Measurements from ENCODE around the gene HTATSF1. TPM values are rescaled to one million over a fixed set of nuclear protein-coding genes. Genes with fewer than 3 reads are reported as not detected.

Gene HTATSF1
- total and polyA plus RNA-seq, 2 donors (not counting 1 experiment from before 2014, with no cell fraction given) = 1.0 to 18.7 TPM

- H3K9me3 Mint-ChIP-seq (ENCODE audit: insufficient read depth) = no peaks in the 10 kb centered on the region
- TF ChIP-seq CTCF (IDR thresholded peaks at IDR 0.05) (no peak), EZH2 (IDR thresholded peaks at IDR 0.05; ENCODE audit: borderline replicate concordance, insufficient read depth, low read depth, low read length, poor library complexity, severe bottlenecking) (no peak)
- H3K4me3 Mint-ChIP-seq = no peak overlapping the region
- POLR2A ChIA-PET = no interaction called here
- H3K4me3 ChIP-seq (ENCODE audit: control extremely low read depth in 1 of 5, extremely low read depth in 1 of 5, insufficient read depth in 1 of 5, low read depth in 2 of 5, low read length in 4 of 5) = no peak overlapping the region
- intact Hi-C loops (cut with micrococcal nuclease) = no loop called here
- H3K27ac Mint-ChIP-seq = no peak overlapping the region
- no peaks in the 10 kb centered on the region for H3K9me3 ChIP-seq (ENCODE audit: control extremely low read depth in 1 of 3, control insufficient read depth in 2 of 3, insufficient read depth in 1 of 3, low read length in 2 of 3)
- no CpG with 5 or more reads among the region's 5 CpGs for WGBS (ENCODE audit: insufficient coverage)
- no peaks in the 10 kb centered on the region for H3K4me1 ChIP-seq (ENCODE audit: control insufficient read depth in 2 of 2, insufficient read depth in 2 of 2, low read length in 2 of 2)
- no peaks in the 10 kb centered on the region for H4K20me1 ChIP-seq (ENCODE audit: control insufficient read depth, insufficient read depth, low read length, poor library complexity, severe bottlenecking)
- no peaks in the 10 kb centered on the region for H3K4me1 Mint-ChIP-seq
- DNase-seq (no peak), ATAC-seq (ENCODE audit: low read depth) (no peak)
- H3K36me3 ChIP-seq (replicated peaks in 1 of 2; ENCODE audit: control extremely low read depth in 1 of 2, control insufficient read depth in 1 of 2, extremely low read depth in 1 of 2, insufficient read depth in 2 of 2, low read length in 1 of 2) = no peaks in the 10 kb centered on the region
- H2AFZ ChIP-seq (ENCODE audit: insufficient read depth, low read depth, low read length, poor library complexity, severe bottlenecking) = no peak overlapping the region
- no peaks in the 10 kb centered on the region for H3K27me3 Mint-ChIP-seq
- H3K27ac ChIP-seq (ENCODE audit: low read length in 2 of 2) = no peak overlapping the region
- CTCF ChIA-PET = no interaction called here
- no peak overlapping the region for H3K9ac ChIP-seq (ENCODE audit: low read length)
- H3K4me2 ChIP-seq (replicated peaks; ENCODE audit: low read depth, low read length, poor library complexity, severe bottlenecking) = no peak overlapping the region
- no peaks in the 10 kb centered on the region for H3K79me2 ChIP-seq (ENCODE audit: control insufficient read depth, insufficient read depth, low read length)
- no peaks in the 10 kb centered on the region for H3K27me3 ChIP-seq (replicated peaks in 1 of 4; ENCODE audit: control extremely low read depth in 1 of 4, control insufficient read depth in 3 of 4, insufficient read depth in 4 of 4, low read length in 3 of 4)
Measured at GRCh38 chrX:136457303-136457917, 40.0 kb upstream of the HTATSF1 start.

DNA sequence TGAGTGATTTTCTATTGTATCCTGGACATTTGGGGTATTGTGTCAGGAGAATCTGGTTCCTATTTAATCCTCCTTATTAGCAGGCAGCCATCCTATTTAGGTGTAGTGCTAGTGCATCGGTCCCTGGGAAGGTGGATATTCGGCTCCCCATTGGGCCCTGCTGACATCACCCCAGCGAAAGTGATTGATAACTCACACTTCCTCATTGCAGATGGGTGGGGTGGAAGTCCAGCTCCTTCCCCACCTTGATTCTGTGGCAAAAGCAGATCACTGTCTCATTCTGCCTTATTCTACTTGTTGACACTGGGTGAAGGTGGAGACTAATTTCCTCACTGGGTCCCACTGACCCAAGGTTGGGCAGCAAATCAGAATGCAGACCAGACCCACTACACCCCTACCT lies 32.8 kb upstream of the HTATSF1 start:
- DNase-seq (no peak), ATAC-seq (ENCODE audit: low read depth) (no peak)
- Histone ChIP-seq H3K36me3 (replicated peaks in 1 of 2; ENCODE audit: control extremely low read depth in 1 of 2, control insufficient read depth in 1 of 2, extremely low read depth in 1 of 2, insufficient read depth in 2 of 2, low read length in 1 of 2) (no peaks in the 10 kb centered on the region), H3K79me2 (ENCODE audit: control insufficient read depth, insufficient read depth, low read length) (no peaks in the 10 kb centered on the region), H3K4me2 (replicated peaks; ENCODE audit: low read depth, low read length, poor library complexity, severe bottlenecking) (no peak overlapping the region), H3K9me3 (ENCODE audit: control extremely low read depth in 1 of 3, control insufficient read depth in 2 of 3, insufficient read depth in 1 of 3, low read length in 2 of 3) (no peaks in the 10 kb centered on the region), H3K4me3 (ENCODE audit: control extremely low read depth in 1 of 5, extremely low read depth in 1 of 5, insufficient read depth in 1 of 5, low read depth in 2 of 5, low read length in 4 of 5) (no peak overlapping the region), H3K4me1 (ENCODE audit: control insufficient read depth in 2 of 2, insufficient read depth in 2 of 2, low read length in 2 of 2) (no peaks in the 10 kb centered on the region), H2AFZ (ENCODE audit: insufficient read depth, low read depth, low read length, poor library complexity, severe bottlenecking) (no peak overlapping the region), H3K27me3 (replicated peaks in 1 of 4; ENCODE audit: control extremely low read depth in 1 of 4, control insufficient read depth in 3 of 4, insufficient read depth in 4 of 4, low read length in 3 of 4) (no peaks in the 10 kb centered on the region), H3K9ac (ENCODE audit: low read length) (no peak overlapping the region), H3K27ac (ENCODE audit: low read length in 2 of 2) (no peak overlapping the region), H4K20me1 (ENCODE audit: control insufficient read depth, insufficient read depth, low read length, poor library complexity, severe bottlenecking) (no peaks in the 10 kb centered on the region)
- no peak overlapping the region for H3K4me3 Mint-ChIP-seq
- ChIA-PET CTCF (no interaction called here), POLR2A (no interaction called here)
- no peaks in the 10 kb centered on the region for H3K9me3 Mint-ChIP-seq (ENCODE audit: insufficient read depth)
- WGBS (ENCODE audit: insufficient coverage) = no CpG with 5 or more reads among the region's 3 CpGs
- no peak for TF ChIP-seq CTCF (IDR thresholded peaks at IDR 0.05)
- TF ChIP-seq EZH2 (IDR thresholded peaks at IDR 0.05; ENCODE audit: borderline replicate concordance, insufficient read depth, low read depth, low read length, poor library complexity, severe bottlenecking) = no peak
- H3K4me1 Mint-ChIP-seq = no peaks in the 10 kb centered on the region
- intact Hi-C loops (cut with micrococcal nuclease) = no loop called here
- no peak overlapping the region for H3K27ac Mint-ChIP-seq
- no peaks in the 10 kb centered on the region for H3K27me3 Mint-ChIP-seq
